ENCODE measurements around the gene FGF21. TPM values are rescaled to one million over a fixed set of nuclear protein-coding genes. Genes with fewer than 3 reads are reported as not detected.

FGF21 gene
- total and polyA plus RNA-seq, 2 donors (not counting 3 experiments of a cell fraction or from before 2014, with no cell fraction given) = not detected

DNA sequence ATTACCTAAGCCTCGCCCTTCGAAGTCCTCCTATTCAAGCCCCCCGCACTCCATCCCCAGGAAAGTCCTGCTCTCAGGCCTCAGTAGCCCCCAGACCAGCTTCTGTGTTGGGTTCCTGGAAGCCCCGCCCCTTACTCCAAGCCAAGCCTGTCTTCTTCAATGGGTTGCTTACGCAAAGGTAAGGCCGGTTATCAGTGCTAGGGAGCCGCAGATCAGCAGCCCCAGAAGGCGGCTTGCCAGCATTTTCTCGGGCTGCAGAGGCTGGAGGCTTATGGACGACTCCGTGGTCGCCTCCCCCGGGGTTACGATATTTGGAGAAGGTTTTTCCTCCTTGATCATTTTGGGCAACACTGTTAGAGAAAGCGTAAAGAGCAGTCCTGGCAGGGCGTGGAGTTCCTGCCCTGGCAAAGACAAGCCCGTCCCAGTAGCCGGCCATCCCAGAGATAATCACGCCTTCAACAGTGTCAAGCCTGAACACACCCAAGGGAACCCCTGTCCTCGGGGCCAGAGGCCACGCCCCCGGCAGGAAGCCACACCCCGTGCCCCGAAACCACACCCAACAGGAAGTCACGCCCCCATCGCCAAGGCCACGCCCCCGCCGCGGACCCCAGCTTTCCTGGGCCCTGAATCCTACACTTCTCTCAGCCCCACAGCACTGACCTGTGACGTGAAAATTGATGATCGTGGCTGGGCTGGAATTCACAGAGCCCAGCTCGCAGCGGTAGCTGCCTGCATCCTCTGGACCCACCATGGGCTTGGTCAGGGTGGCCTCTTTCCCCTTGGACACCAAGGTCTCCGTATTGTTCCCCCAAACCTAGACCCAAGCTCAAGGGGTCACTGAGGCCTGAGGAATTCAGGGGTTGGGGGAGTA, 14.0 kb upstream of the FGF21 start:
- intact Hi-C loops (cut with micrococcal nuclease) = loop anchor here (2.0 kb wide), 2 partner anchors 39 to 71 kb away; no protein-coding TSS in a partner anchor
- FAIRE-seq (peak; percentile 90), DNase-seq (ENCODE audit: low read depth, low spot score) (peak; percentile 29)
- ChIA-PET CTCF (interaction anchor here (1.6 kb wide), 1 partner anchor 47 kb away, joined by 3 read pairs; no protein-coding TSS in a partner anchor), POLR2A (interaction anchor here (1.2 kb wide), 1 partner anchor 16 kb away, joined by 3 read pairs; no protein-coding TSS in a partner anchor)
- no peaks in the 10 kb centered on the region for H3K9me1 ChIP-seq (replicated peaks; ENCODE audit: control insufficient read depth, extremely low read depth, insufficient read depth, low read length)
- peak overlapping the region; percentile 50 for H3K27ac ChIP-seq (ENCODE audit: insufficient read depth, low read depth, low read length)
- peak overlapping the region; percentile 35 for H2AFZ ChIP-seq (ENCODE audit: low read depth, low read length)
- no TSS peak for BruUV-seq (replicated peaks)
- peaks cover 6% of the 10 kb centered on the region for H4K20me1 ChIP-seq (replicated peaks; ENCODE audit: control insufficient read depth, extremely low read depth, insufficient read depth, low read length)
- H3K79me2 ChIP-seq (ENCODE audit: control insufficient read depth, insufficient read depth, low read length) = peaks cover 34% of the 10 kb centered on the region
- dilution Hi-C loops (cut with MboI; ENCODE audit: extremely low pct_ligation_motif_present, low sequenced_read_pairs) = no loop called here
- no peaks in the 10 kb centered on the region for H3K36me3 ChIP-seq (ENCODE audit: control insufficient read depth in 2 of 2, extremely low read depth in 1 of 2, insufficient read depth in 2 of 2, low read length in 2 of 2)
- no peak for TF ChIP-seq MYC (IDR thresholded peaks at IDR 0.05; ENCODE audit: low read depth, low read length)
- TF ChIP-seq, protein P1, sequence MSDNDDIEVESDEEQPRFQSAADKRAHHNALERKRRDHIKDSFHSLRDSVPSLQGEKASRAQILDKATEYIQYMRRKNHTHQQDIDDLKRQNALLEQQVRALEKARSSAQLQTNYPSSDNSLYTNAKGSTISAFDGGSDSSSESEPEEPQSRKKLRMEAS (IDR thresholded peaks at IDR 0.05; ENCODE audit: insufficient read depth, insufficient read length) = no peak
- TF ChIP-seq POLR2AphosphoS5 (IDR thresholded peaks at IDR 0.05; ENCODE audit: insufficient read depth, low read depth, low read length) = peak; percentile 33
- no peak for TF ChIP-seq EZH2 (IDR thresholded peaks at IDR 0.05; ENCODE audit: borderline replicate concordance, low read depth, low read length, severe bottlenecking)
- no peaks in the 10 kb centered on the region for H3K9me3 ChIP-seq (replicated peaks; ENCODE audit: control insufficient read depth, insufficient read depth, low read length)
- H3K4me3 ChIP-seq (replicated peaks in 1 of 3; ENCODE audit: insufficient read depth in 1 of 3, low read depth in 1 of 3, low read length in 3 of 3) = peak overlapping the region in 1 of 3 experiments; percentile 53
- peaks cover 25% of the 10 kb centered on the region for H3K4me1 ChIP-seq (ENCODE audit: control insufficient read depth, extremely low read depth, insufficient read depth, low read length)
- peak overlapping the region; percentile 27 for H3K9ac ChIP-seq (replicated peaks; ENCODE audit: extremely low read depth, insufficient read depth, low read length)
- no peaks in the 10 kb centered on the region for H3K27me3 ChIP-seq (ENCODE audit: control insufficient read depth in 2 of 2, insufficient read depth in 2 of 2, low read length in 2 of 2)
- H3K4me2 ChIP-seq (ENCODE audit: insufficient read depth, low read length) = peak overlapping the region; percentile 31

DNA sequence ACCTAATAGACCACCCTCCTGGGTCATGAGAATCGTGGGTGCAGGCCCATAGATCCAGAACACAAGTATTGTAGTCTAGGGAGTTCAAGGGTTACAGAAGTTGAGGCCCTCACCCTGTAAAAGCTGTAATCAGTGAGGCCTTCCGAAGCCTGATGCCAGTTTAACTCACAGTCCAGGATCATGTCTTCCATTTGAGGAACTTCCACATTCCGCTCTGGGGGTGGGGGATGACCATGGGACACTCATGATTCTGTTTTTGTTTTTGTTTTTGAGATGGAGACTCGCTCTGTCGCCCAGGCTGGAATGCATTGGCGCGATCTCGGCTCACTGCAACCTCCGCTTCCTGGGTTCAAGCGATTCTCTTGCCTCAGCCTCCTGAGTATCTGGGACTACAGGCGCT, 13.2 kb upstream of the FGF21 start:
- ChIA-PET POLR2A (interaction anchor here (1.2 kb wide), 1 partner anchor 17 kb away, joined by 3 read pairs; no protein-coding TSS in a partner anchor), CTCF (no interaction called here)
- TF ChIP-seq FOS (IDR thresholded peaks at IDR 0.05; ENCODE audit: borderline replicate concordance, insufficient read depth, low read length) = no peak
- TF ChIP-seq POLR2A (IDR thresholded peaks at IDR 0.05; ENCODE audit: low read depth, low read length) = no peak
- TF ChIP-seq, protein P2, sequence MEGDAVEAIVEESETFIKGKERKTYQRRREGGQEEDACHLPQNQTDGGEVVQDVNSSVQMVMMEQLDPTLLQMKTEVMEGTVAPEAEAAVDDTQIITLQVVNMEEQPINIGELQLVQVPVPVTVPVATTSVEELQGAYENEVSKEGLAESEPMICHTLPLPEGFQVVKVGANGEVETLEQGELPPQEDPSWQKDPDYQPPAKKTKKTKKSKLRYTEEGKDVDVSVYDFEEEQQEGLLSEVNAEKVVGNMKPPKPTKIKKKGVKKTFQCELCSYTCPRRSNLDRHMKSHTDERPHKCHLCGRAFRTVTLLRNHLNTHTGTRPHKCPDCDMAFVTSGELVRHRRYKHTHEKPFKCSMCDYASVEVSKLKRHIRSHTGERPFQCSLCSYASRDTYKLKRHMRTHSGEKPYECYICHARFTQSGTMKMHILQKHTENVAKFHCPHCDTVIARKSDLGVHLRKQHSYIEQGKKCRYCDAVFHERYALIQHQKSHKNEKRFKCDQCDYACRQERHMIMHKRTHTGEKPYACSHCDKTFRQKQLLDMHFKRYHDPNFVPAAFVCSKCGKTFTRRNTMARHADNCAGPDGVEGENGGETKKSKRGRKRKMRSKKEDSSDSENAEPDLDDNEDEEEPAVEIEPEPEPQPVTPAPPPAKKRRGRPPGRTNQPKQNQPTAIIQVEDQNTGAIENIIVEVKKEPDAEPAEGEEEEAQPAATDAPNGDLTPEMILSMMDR (IDR thresholded peaks at IDR 0.05; ENCODE audit: extremely low read depth in 1 of 2, insufficient read depth in 1 of 2, low read depth in 1 of 2, low read length in 2 of 2) = no peak
- TF ChIP-seq, protein P1 (IDR thresholded peaks at IDR 0.05; ENCODE audit: insufficient read depth, insufficient read length) = no peak
- TF ChIP-seq MYC (IDR thresholded peaks at IDR 0.05; ENCODE audit: low read depth, low read length) = no peak
- no peak for TF ChIP-seq JUN (IDR thresholded peaks at IDR 0.05; ENCODE audit: borderline replicate concordance, insufficient read depth, insufficient read length, low read depth)
- no peak for TF ChIP-seq POLR2AphosphoS5 (IDR thresholded peaks at IDR 0.05; ENCODE audit: insufficient read depth, low read depth, low read length)
- no peak for TF ChIP-seq GATA2 (IDR thresholded peaks at IDR 0.05; ENCODE audit: insufficient read depth, insufficient read length, low read depth, low read length)
- intact Hi-C loops (cut with micrococcal nuclease) (no loop called here), dilution Hi-C loops (cut with MboI; ENCODE audit: extremely low pct_ligation_motif_present, low sequenced_read_pairs) (no loop called here)
- FAIRE-seq (no peak), DNase-seq (ENCODE audit: low read depth, low spot score) (no peak)
- Histone ChIP-seq H2AFZ (ENCODE audit: low read depth, low read length) (no peak overlapping the region), H3K79me2 (ENCODE audit: control insufficient read depth, insufficient read depth, low read length) (peaks cover 27% of the 10 kb centered on the region), H3K27ac (ENCODE audit: insufficient read depth, low read depth, low read length) (no peak overlapping the region), H3K4me3 (replicated peaks in 1 of 3; ENCODE audit: insufficient read depth in 1 of 3, low read depth in 1 of 3, low read length in 3 of 3) (no peak overlapping the region), H4K20me1 (replicated peaks; ENCODE audit: control insufficient read depth, extremely low read depth, insufficient read depth, low read length) (peaks cover 5% of the 10 kb centered on the region), H3K4me1 (ENCODE audit: control insufficient read depth, extremely low read depth, insufficient read depth, low read length) (peaks cover 27% of the 10 kb centered on the region), H3K9me3 (replicated peaks; ENCODE audit: control insufficient read depth, insufficient read depth, low read length) (no peaks in the 10 kb centered on the region), H3K9me1 (replicated peaks; ENCODE audit: control insufficient read depth, extremely low read depth, insufficient read depth, low read length) (no peaks in the 10 kb centered on the region), H3K4me2 (ENCODE audit: insufficient read depth, low read length) (no peak overlapping the region), H3K36me3 (ENCODE audit: control insufficient read depth in 2 of 2, extremely low read depth in 1 of 2, insufficient read depth in 2 of 2, low read length in 2 of 2) (no peaks in the 10 kb centered on the region), H3K27me3 (ENCODE audit: control insufficient read depth in 2 of 2, insufficient read depth in 2 of 2, low read length in 2 of 2) (no peaks in the 10 kb centered on the region), H3K9ac (replicated peaks; ENCODE audit: extremely low read depth, insufficient read depth, low read length) (no peak overlapping the region)
- no TSS peak for BruUV-seq (replicated peaks)
